Measurements from ENCODE around the gene RPL37A.
"Not testable (repeated sequence)": the region's sequence is repeated elsewhere in the genome, so short reads cannot be mapped to it uniquely, and the experiment has no call there.

Gene RPL37A

GRCh38 chr2:216517447-216518225 is 19.0 kb downstream of the RPL37A start:
- no peak for DNase-seq (ENCODE audit: low spot score)

GRCh38 chr2:216518566-216519119 is 20.0 kb downstream of the RPL37A start:
- DNase-seq (ENCODE audit: low spot score): not testable (repeated sequence)

DNA sequence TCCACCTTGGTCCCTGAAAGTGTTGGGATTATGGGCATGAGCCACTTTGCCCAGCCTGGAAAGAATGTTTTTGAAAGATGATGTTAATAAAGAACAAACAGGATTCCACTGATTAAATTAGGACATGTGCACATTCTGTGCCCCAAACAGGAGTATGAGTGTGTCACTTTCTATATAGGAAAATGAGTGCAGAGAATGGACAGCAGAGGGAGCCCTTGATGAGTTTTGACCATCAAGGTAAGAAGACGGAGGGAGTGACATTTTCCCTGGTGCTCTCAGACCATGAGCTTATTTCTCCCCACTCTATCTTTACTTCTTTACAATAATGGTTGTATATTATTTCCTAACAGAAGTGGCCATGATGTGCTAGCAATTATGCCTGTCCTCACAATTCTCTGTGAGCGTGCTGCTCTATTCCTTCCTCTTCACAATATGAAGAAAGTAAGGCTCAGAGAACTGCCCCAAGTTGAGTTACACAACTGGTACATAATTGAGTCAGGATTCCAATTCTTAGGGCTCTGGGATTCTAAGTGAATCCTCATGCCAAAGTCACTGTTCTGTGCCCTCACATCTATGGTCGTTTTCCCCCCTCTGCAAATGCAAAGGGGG is 20.6 kb downstream of the RPL37A start:
- no peak for DNase-seq (ENCODE audit: low spot score)

GRCh38 chr2:216520112-216520511 is 21.5 kb downstream of the RPL37A start:
- no peak for DNase-seq (ENCODE audit: low spot score)

- no peak for DNase-seq (ENCODE audit: low spot score)
Measured at GRCh38 chr2:216522892-216523502, 24.4 kb downstream of the RPL37A start.

DNA sequence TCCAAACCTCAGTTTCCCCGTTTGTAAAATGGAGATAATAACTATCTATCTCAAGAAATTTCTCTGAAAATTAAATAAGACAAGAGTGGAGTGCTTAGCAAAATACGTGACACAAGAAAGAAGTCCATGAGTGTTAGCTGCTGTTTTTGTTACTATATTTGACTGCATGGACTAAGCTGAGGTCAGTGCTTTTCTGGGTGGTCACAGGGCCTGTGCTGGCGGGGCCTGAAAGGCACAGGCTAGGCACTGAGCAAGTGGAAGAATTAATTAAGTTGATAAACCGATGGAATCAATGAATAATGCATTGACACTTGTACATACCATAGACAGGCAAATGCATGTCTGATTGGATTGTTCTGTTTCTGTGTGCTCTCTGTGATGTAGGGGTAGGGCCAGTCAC is 27.3 kb downstream of the RPL37A start:
- DNase-seq (ENCODE audit: low spot score): no peak

DNA sequence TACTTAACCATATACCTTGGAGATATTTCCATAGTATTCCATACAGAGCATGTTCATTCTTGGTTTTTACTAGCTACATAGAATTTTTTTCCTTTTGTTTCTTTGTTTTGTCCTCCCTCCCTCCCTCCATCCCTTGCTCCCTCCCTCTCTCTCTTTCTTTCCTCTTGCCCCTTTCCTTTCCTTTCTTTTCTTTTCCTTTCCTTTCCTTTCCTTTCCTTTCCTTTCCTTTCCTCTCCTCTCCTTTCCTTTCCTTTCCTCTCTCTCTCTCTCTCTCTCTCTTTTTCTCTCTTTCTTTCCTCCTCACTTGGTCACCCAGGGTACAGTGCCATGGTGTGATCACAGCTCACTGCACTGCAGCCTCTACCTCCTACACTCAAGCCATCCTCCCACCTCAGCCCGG is 28.3 kb downstream of the RPL37A start:
- no peak for DNase-seq (ENCODE audit: low spot score)

GRCh38 chr2:216527600-216527999 is 29.0 kb downstream of the RPL37A start:
- no peak for DNase-seq (ENCODE audit: low spot score)

GRCh38 chr2:216532562-216532961 is 33.9 kb downstream of the RPL37A start:
- no peak for DNase-seq (ENCODE audit: low spot score)

DNA sequence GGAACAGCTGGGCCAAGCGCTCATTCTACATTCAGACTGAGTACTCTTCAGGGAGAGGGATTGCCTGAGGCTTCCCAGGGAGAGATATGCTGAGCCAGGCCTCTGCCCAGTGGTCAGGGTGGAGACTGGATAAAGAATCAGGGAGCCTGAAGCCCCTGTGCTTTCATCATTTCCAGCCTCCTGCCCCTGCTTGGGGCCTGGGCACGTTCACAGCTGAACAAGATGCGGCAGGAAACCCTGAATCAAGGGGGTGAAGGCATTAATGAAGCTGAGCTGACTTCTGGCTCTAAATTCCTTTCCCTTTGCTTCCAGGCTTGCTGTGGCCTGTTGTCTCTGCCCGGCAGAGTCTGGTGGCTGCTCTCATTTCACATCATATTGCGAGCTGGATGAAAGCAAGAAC is 35.0 kb downstream of the RPL37A start:
- DNase-seq (ENCODE audit: low spot score): no peak

- DNase-seq (ENCODE audit: low spot score): no peak
Measured at GRCh38 chr2:216534809-216535208, 36.2 kb downstream of the RPL37A start.

DNA sequence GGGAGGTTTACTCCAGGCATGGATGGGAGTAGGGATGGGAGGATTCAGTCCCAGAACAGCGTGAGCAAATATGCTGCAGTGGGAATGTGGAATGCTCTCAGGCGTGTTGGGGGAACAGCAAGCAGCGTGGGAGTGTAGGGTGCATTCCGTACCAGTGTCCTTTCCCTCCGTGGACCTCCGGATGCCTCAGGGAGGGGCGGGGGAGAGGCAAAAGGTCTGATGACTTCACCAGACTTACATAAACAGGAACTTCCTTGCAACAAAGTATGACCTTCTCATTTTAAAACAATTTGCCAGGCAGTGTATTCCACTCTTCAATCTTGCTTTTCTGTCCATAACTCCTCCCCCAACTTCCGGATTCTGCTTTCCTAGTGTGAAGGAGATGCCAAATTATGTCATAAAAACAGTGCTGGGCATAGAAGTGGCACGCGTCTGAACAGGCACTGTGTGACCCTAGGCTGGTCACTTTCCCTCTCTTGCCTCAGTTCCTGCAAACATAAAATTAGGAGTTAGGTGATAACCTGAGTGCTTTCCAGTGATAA is 36.9 kb downstream of the RPL37A start:
- no peak for DNase-seq (ENCODE audit: low spot score)

GRCh38 chr2:216536734-216537210 is 38.1 kb downstream of the RPL37A start:
- no peak for DNase-seq (ENCODE audit: low spot score)

- no peak for DNase-seq (ENCODE audit: low spot score)
Measured at GRCh38 chr2:216537366-216537765, 38.7 kb downstream of the RPL37A start.

- no peak for DNase-seq (ENCODE audit: low spot score)
Measured at GRCh38 chr2:216538538-216538937, 39.9 kb downstream of the RPL37A start.

DNA sequence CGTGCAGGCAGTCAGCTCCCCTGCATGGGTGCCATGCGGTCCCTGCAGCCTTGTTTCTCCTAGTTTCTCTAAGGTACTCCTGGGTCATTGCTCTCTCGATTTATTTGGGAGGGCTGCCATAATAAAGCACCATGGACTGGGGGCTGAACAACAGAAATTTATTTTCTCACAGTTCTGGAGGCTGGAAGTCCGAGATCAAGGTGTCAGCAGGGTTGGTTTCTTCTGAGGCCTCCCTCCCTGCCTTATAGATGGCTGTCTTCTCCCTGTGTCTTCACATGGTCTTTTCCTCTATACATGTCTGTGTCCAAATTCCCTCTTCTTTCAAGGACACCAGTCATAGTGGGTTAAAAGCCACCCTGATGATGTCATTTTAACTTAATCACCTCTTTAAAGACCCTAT is 40.5 kb downstream of the RPL37A start:
- DNase-seq (ENCODE audit: low spot score): no peak

DNA sequence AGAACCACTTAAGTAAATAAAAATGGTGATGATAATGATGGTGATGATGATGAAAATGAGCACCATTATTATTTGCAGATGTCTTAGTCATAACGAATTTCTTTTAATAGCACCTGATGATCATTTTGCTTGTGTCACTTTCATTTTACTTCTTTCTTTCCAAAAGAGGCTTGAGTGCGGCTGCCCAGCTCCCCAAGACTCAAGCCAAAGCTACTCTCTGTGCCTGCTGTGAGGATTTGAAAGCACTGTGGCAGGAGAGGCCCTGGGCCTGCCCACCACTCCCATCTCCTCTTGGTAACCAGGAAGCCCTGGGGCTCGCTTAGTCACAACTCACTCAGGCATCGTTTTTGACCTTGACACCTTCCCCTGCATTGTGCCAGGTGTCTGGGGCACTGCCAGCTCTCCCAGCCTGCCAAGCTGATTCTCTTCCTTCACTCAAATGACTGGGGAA is 41.2 kb downstream of the RPL37A start:
- no peak for DNase-seq (ENCODE audit: low spot score)

DNA sequence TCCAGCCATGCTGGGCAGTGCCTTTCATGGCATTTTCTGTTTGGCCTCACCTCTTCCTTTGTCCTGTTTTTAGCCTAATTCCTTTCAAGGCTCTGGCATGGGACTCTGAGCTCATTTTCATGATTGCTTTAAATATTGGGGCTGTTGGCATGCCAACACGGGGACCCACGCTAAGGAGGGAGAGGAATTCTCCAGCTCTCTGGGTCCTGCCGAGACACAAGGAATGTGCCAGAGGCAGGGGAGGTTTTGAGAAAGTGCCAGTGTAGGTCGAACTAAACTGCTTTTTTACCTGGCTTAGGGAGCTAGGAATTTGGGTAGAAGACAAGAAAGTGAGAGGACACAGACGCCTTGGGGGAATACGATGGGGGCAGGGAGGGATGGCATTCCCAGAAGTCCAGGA is 42.3 kb downstream of the RPL37A start:
- DNase-seq (ENCODE audit: low spot score): no peak

- no peak for DNase-seq (ENCODE audit: low spot score)
Measured at GRCh38 chr2:216541505-216541904, 42.9 kb downstream of the RPL37A start.

GRCh38 chr2:216545359-216545758 is 46.7 kb downstream of the RPL37A start:
- no peak for DNase-seq (ENCODE audit: low spot score)

DNA sequence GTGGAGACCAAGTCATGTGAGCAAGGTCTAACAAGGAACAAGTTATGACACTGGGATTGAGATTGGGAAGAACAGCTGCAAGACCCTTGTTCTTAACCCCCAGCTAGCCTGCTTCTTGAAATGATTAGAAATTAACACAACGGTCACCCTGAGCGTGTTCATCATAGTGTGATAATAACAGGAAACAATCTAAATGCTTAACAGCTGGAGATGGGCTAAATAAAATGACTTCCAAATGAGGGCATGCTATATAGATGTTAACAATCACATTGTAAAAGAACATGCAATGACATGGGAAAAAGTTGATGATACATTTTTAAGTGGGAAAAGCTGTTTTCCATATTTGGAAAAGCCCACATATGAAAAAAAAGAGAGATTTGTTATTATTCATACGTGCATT is 47.6 kb downstream of the RPL37A start:
- no peak for DNase-seq (ENCODE audit: low spot score)

GRCh38 chr2:216546641-216547403 is 48.2 kb downstream of the RPL37A start:
- no peak for DNase-seq (ENCODE audit: low spot score)

Measured in left forelimb (tissue), 1 donor.